Neural progenitor cell (in vitro differentiated cells): ENCODE results near the gene RCOR1. TPM values are rescaled to one million over a fixed set of nuclear protein-coding genes. Genes with fewer than 3 reads are reported as not detected.

ENCODE experiments used
- DNase-seq: peaks from one replicate; pipeline ENCODE4 v3.0.0-alpha.2; 2016; ENCODE audit warnings: low spot score
- H2AFZ ChIP-seq: fragments of 200-600 bp; sonication (generic); replicated peaks from 2 replicates; pipeline ENCODE4 v1.6.1; 2016; ENCODE audit warnings: antibody characterized with exemption
- H3F3A ChIP-seq: fragments of 200-600 bp; sonication (generic); 2 replicates; pipeline ENCODE4 v1.6.1; 2016; ENCODE audit warnings: antibody characterized with exemption, low read depth
- H3K27ac ChIP-seq: fragments of 200-600 bp; sonication (generic); 2 replicates; pipeline ENCODE4 v1.5.1; 2016; ENCODE audit warnings: mild to moderate bottlenecking
- H3K27me3 ChIP-seq: fragments of 200-600 bp; sonication (generic); 2 replicates; pipeline ENCODE4 v1.6.1; 2016; ENCODE audit warnings: mild to moderate bottlenecking, moderate library complexity
- H3K36me3 ChIP-seq: fragments of 200-600 bp; sonication (generic); 2 replicates; pipeline ENCODE4 v1.5.1; 2016
- H3K4me1 ChIP-seq: fragments of 200-600 bp; sonication (generic); 2 replicates; pipeline ENCODE4 v1.6.1; 2016; ENCODE audit warnings: mixed run types
- H3K4me2 ChIP-seq: fragments of 200-600 bp; sonication (generic); 2 replicates; pipeline ENCODE4 v1.6.1; 2016
- H3K4me3 ChIP-seq: fragments of 200-600 bp; sonication (generic); 2 replicates; pipeline ENCODE4 v1.5.1; 2016
- H3K79me2 ChIP-seq: fragments of 200-600 bp; sonication (generic); 2 replicates; pipeline ENCODE4 v1.6.1; 2016; ENCODE audit warnings: low read depth
- H3K9ac ChIP-seq: fragments of 200-600 bp; sonication (generic); 2 replicates; pipeline ENCODE4 v1.6.1; 2016
- H3K9me3 ChIP-seq: fragments of 200-600 bp; sonication (generic); 2 replicates; pipeline ENCODE4 v1.5.1; 2016; ENCODE audit warnings: low read depth
- H4K20me1 ChIP-seq: fragments of 200-600 bp; sonication (generic); 2 replicates; pipeline ENCODE4 v1.6.1; 2016; ENCODE audit warnings: low read depth
- H3K27ac Mint-ChIP-seq: 3 replicates; pipeline ENCODE4 v1.8.0; 2021; ENCODE audit warnings: mixed read lengths
- H3K27me3 Mint-ChIP-seq: 2 replicates; pipeline ENCODE4 v1.8.0; 2022; ENCODE audit warnings: low read depth, mild to moderate bottlenecking, inconsistent platforms, moderate library complexity, mixed read lengths; ENCODE audit not compliant: insufficient read depth
- H3K36me3 Mint-ChIP-seq: 3 replicates; pipeline ENCODE4 v1.8.0; 2021; ENCODE audit warnings: mixed read lengths
- H3K4me1 Mint-ChIP-seq: 3 replicates; pipeline ENCODE4 v1.8.0; 2021; ENCODE audit warnings: mixed read lengths
- H3K4me3 Mint-ChIP-seq: 3 replicates; pipeline ENCODE4 v1.8.0; 2021; ENCODE audit warnings: mild to moderate bottlenecking, moderate library complexity, mixed read lengths
- H3K9me3 Mint-ChIP-seq: 3 replicates; pipeline ENCODE4 v1.8.0; 2020; ENCODE audit warnings: mixed read lengths
- CTCF ChIP-seq: fragments of 200-600 bp; sonication (generic); IDR thresholded peaks from 2 replicates; pipeline ENCODE4 v1.5.1; 2017; ENCODE audit warnings: antibody characterized with exemption, mild to moderate bottlenecking
- EZH2 ChIP-seq: fragments of 200-600 bp; sonication (generic); IDR thresholded peaks from 2 replicates; pipeline ENCODE4 v1.6.1; 2017; ENCODE audit warnings: antibody characterized with exemption, mild to moderate bottlenecking, moderate library complexity
- EZH2phosphoT487 ChIP-seq: fragments of 200-600 bp; sonication (generic); IDR thresholded peaks from 2 replicates; pipeline ENCODE4 v1.6.1; 2017; ENCODE audit warnings: antibody characterized with exemption
- small RNA-seq: library from RNA; depleted of rRNA; stranded (forward); fragments of <200 nt; gene quantifications from one replicate; pipeline ENCODE3, GENCODE V24; 2015
- total RNA-seq: library from RNA; depleted of rRNA; stranded (reverse); fragments of >200 nt; gene quantifications from 2 replicates; pipeline ENCODE4 v1.2.3, GENCODE V29; 2015; ENCODE audit warnings: low replicate concordance

Gene RCOR1
- total RNA-seq, 1 donor from 2014 or later: 33.7 TPM

- Histone ChIP-seq H3K79me2 (peaks cover 41% of the 10 kb centered on the region), H4K20me1 (peaks cover 16% of the 10 kb centered on the region)
- TF ChIP-seq CTCF (no peak), EZH2 (peak; percentile 57)
Observed at GRCh38 chr14:102778338-102779083, 186.1 kb downstream of the RCOR1 start.

DNA sequence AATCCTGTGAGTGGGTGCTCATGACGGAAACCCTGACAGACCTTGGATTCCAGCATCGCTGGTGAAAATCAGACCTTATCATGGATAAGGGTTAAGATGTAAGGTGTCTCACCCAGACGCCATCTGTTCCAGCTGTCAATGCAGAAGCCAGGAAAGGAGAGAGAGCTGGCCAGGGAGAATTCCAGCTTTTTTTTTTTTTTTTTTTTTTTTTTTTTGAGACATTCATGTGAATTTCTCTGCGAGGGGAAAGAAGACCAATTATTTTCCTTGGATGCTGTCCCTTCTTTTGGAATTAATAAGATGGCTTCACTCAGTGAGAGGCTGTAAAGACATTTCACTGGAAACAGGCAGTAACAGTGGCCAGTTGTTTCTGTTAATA, 186.6 kb downstream of the RCOR1 start:
- peak overlapping the region; percentile 100 for H3K4me2 ChIP-seq
- peaks cover 2% of the 10 kb centered on the region for H3K27me3 Mint-ChIP-seq
- H3K4me3 Mint-ChIP-seq: peak overlapping the region; percentile 89
- peaks cover 24% of the 10 kb centered on the region for H3K4me1 Mint-ChIP-seq
- no peak overlapping the region for H2AFZ ChIP-seq
- peaks cover 41% of the 10 kb centered on the region for H3K79me2 ChIP-seq
- H3F3A ChIP-seq: peaks cover 19% of the 10 kb centered on the region
- H3K27ac Mint-ChIP-seq: no peak overlapping the region
- peaks cover 16% of the 10 kb centered on the region for H4K20me1 ChIP-seq
- H3K9ac ChIP-seq: no peak overlapping the region
- no peak overlapping the region for H3K27ac ChIP-seq
- peaks cover 10% of the 10 kb centered on the region for H3K4me1 ChIP-seq
- peaks cover 25% of the 10 kb centered on the region for H3K27me3 ChIP-seq
- DNase-seq: no peak
- H3K4me3 ChIP-seq: peak overlapping the region; percentile 94
- no peaks in the 10 kb centered on the region for H3K9me3 ChIP-seq
- no peaks in the 10 kb centered on the region for H3K36me3 ChIP-seq
- TF ChIP-seq EZH2 (no peak), CTCF (no peak), EZH2phosphoT487 (no peak)
- H3K36me3 Mint-ChIP-seq: no peaks in the 10 kb centered on the region
- no peaks in the 10 kb centered on the region for H3K9me3 Mint-ChIP-seq

More at GRCh38 chr14:102778338-102779083, 186.1 kb downstream of the RCOR1 start:
- Mint-ChIP-seq H3K36me3 (no peaks in the 10 kb centered on the region), H3K27ac (peak overlapping the region; percentile 10), H3K4me3 (peak overlapping the region; percentile 89), H3K9me3 (no peaks in the 10 kb centered on the region), H3K27me3 (peaks cover 2% of the 10 kb centered on the region), H3K4me1 (peaks cover 25% of the 10 kb centered on the region)
- Histone ChIP-seq H3K27me3 (peaks cover 25% of the 10 kb centered on the region), H3K4me2 (peak overlapping the region; percentile 100), H3K4me1 (peaks cover 10% of the 10 kb centered on the region), H2AFZ (peak overlapping the region; percentile 89), H3K4me3 (peak overlapping the region; percentile 94), H3K9ac (no peak overlapping the region), H3K27ac (no peak overlapping the region), H3K36me3 (no peaks in the 10 kb centered on the region), H3K9me3 (no peaks in the 10 kb centered on the region), H3F3A (peaks cover 19% of the 10 kb centered on the region)
- no peak for DNase-seq

DNA sequence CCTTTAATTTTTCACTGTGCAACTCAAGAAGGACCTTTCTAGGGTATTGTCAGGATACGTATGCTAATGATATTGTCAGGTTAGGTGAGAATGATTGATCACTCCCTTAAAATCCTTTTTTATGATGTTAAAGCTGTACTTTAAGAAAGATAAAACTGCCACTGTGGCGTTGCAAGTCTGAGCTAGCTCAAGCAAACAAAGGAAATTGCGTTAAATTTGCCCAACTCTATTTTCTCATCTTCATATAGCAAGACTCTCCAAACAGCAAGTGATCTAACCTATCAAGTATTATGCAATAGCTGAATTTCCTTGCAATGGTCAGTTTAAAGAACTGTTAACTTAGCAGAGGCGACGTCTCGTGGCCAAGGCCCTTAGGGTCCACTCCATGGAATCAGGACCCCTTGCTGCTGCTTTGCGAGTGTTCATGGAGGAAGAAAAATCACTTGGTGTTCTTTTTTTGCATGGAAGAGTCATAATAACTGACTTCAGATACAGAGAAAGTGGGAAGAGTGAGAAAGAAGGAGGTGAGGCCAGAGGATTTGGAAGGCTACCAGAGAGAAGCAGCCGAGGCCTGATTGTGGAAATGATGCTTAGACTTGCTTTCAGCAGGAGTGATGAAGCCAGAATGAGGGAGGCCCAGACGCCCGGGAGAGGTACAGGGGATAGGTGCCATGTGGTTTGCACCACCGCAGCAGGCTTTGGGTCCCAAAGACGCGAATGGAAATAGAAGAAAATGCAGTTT, 187.3 kb downstream of the RCOR1 start:
- peaks cover 20% of the 10 kb centered on the region for H3K4me1 Mint-ChIP-seq
- H3K79me2 ChIP-seq: peaks cover 41% of the 10 kb centered on the region

More for the DNA sequence above, 187.3 kb downstream of the RCOR1 start:
- Histone ChIP-seq H4K20me1 (peaks cover 21% of the 10 kb centered on the region), H3K36me3 (no peaks in the 10 kb centered on the region), H3K4me2 (no peak overlapping the region), H3K9ac (no peak overlapping the region), H3K27ac (no peak overlapping the region), H2AFZ (no peak overlapping the region), H3F3A (peaks cover 19% of the 10 kb centered on the region), H3K27me3 (peaks cover 25% of the 10 kb centered on the region), H3K9me3 (no peaks in the 10 kb centered on the region), H3K4me3 (no peak overlapping the region), H3K4me1 (peaks cover 10% of the 10 kb centered on the region)
- TF ChIP-seq CTCF (no peak), EZH2 (no peak), EZH2phosphoT487 (no peak)
- DNase-seq: no peak
- H3K27ac Mint-ChIP-seq: no peak overlapping the region
- H3K27me3 Mint-ChIP-seq: peaks cover 2% of the 10 kb centered on the region
- no peaks in the 10 kb centered on the region for H3K36me3 Mint-ChIP-seq
- peak overlapping the region; percentile 89 for H3K4me3 Mint-ChIP-seq
- H3K9me3 Mint-ChIP-seq: no peaks in the 10 kb centered on the region

Small RNA genes within 50 kb of the gene (small RNA-seq; reads per million reads assigned to genes)
- gene RF00019 (not detected), gene RN7SL546P (not detected)

Other genes starting within 250 kb of the RCOR1 start
- 30.4 and 53.5 TPM in 2 replicates for gene CINP, start 229.8 kb upstream of the RCOR1 start, total RNA-seq
- gene TECPR2, start 229.7 kb upstream of the RCOR1 start, total RNA-seq: 8.4 and 13.1 TPM in 2 replicates
- gene ANKRD9, start 82.9 kb upstream of the RCOR1 start, total RNA-seq: 10.8 and 47.4 TPM in 2 replicates
- gene TRAF3, start 184.8 kb downstream of the RCOR1 start, total RNA-seq: 15.7 and 18.1 TPM in 2 replicates